Measurements from ENCODE around the gene GPR157.
"Not testable (repeated sequence)": the region's sequence is repeated elsewhere in the genome, so short reads cannot be mapped to it uniquely, and the experiment has no call there.

GPR157 gene

GRCh38 chr1:9101510-9102146, 27.3 kb downstream of the GPR157 start:
- Histone ChIP-seq H2AFZ (ENCODE audit: low read depth, low read length) (no peak overlapping the region), H3K4me1 (ENCODE audit: insufficient read depth, low read length) (no peaks in the 10 kb centered on the region), H3K4me3 (ENCODE audit: low read length) (no peak overlapping the region), H3K27me3 (ENCODE audit: insufficient read depth, low read length) (peaks cover 3% of the 10 kb centered on the region), H3K9me3 (ENCODE audit: low read length) (no peaks in the 10 kb centered on the region), H3K36me3 (ENCODE audit: insufficient read depth, low read length) (no peaks in the 10 kb centered on the region)

DNA sequence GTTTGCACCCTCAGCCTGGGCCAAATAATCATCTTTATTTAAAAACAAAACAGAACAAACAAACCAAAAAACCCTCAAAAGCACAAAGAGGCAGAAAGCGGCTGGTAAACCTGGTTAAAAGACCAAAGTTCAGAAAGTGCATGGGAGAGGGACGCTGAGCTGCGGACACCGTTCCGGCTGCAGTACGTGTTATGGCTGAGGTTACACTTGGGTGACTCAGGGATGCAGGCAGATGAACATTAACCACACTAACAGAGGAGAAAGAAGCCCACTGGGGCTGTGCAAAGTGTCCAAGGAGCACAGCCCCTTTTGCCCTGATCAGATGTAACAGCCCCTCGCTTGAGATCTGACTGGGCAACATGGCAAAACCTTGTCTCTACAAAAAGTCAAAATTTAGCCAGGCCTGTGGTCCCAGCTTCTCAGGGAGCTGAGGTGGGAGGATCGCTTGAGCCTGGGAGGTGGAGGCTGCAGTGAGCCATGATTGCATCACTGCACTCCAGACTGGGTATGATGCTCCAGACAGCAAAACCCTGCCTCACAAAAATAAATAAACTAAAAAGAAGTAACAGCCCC, 28.3 kb downstream of the GPR157 start:
- no peaks in the 10 kb centered on the region for H3K4me1 ChIP-seq (ENCODE audit: insufficient read depth, low read length)
- no peak overlapping the region for H2AFZ ChIP-seq (ENCODE audit: low read depth, low read length)
- no peak overlapping the region for H3K4me3 ChIP-seq (ENCODE audit: low read length)
- peaks cover 3% of the 10 kb centered on the region for H3K27me3 ChIP-seq (ENCODE audit: insufficient read depth, low read length)
- no peaks in the 10 kb centered on the region for H3K36me3 ChIP-seq (ENCODE audit: insufficient read depth, low read length)
- no peaks in the 10 kb centered on the region for H3K9me3 ChIP-seq (ENCODE audit: low read length)

GRCh38 chr1:9099555-9099954, 29.3 kb downstream of the GPR157 start:
- no peak overlapping the region for H3K4me3 ChIP-seq (ENCODE audit: low read length)

GRCh38 chr1:9097947-9098705, 30.8 kb downstream of the GPR157 start:
- Histone ChIP-seq H2AFZ (ENCODE audit: low read depth, low read length) (no peak overlapping the region), H3K4me1 (ENCODE audit: insufficient read depth, low read length) (no peaks in the 10 kb centered on the region), H3K9me3 (ENCODE audit: low read length) (no peaks in the 10 kb centered on the region), H3K36me3 (ENCODE audit: insufficient read depth, low read length) (no peaks in the 10 kb centered on the region), H3K4me3 (ENCODE audit: low read length) (no peak overlapping the region), H3K27me3 (ENCODE audit: insufficient read depth, low read length) (peaks cover 8% of the 10 kb centered on the region)

More at GRCh38 chr1:9099555-9099954, 29.3 kb downstream of the GPR157 start:
- no peak overlapping the region for H2AFZ ChIP-seq (ENCODE audit: low read depth, low read length)
- H3K27me3 ChIP-seq (ENCODE audit: insufficient read depth, low read length), result peaks cover 4% of the 10 kb centered on the region
- H3K9me3 ChIP-seq (ENCODE audit: low read length), result no peaks in the 10 kb centered on the region
- no peaks in the 10 kb centered on the region for H3K4me1 ChIP-seq (ENCODE audit: insufficient read depth, low read length)
- H3K36me3 ChIP-seq (ENCODE audit: insufficient read depth, low read length), result no peaks in the 10 kb centered on the region

GRCh38 chr1:9095818-9096217, 33.1 kb downstream of the GPR157 start:
- H3K27me3 ChIP-seq (ENCODE audit: insufficient read depth, low read length), result peaks cover 24% of the 10 kb centered on the region

DNA sequence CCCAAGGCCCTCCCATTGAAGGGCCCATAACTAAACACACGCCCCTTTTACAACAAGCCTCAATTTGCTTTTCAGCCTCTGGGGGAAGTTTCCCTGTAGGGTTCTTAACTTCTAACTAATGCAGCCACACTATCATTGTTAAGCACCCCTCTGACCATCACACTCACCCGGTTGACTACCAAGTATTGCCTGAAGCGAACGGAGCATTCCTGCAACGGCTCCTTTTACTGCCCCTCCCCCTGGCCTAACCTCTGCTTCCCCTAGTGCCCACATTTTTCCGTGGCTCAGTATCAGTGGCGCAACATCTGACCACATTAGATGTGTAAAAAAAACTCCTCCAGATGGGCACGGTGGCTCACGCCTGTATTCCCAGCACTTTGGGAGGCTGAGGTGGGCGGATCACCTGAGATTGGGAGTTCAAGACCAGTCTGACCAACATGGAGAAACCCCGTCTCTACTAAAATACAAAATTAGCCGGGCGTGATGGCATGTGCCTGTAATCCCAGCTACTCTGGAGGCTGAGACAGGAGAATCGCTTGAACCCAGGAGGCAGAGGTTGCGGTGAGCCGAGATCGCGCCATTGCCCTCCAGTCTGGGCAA, 34.8 kb downstream of the GPR157 start:
- H3K4me1 ChIP-seq (ENCODE audit: insufficient read depth, low read length); H3K36me3 ChIP-seq (ENCODE audit: insufficient read depth, low read length); H2AFZ ChIP-seq (ENCODE audit: low read depth, low read length); H3K9me3 ChIP-seq (ENCODE audit: low read length); H3K4me3 ChIP-seq (ENCODE audit: low read length): not testable (repeated sequence)
- peaks cover 34% of the 10 kb centered on the region for H3K27me3 ChIP-seq (ENCODE audit: insufficient read depth, low read length)

More at GRCh38 chr1:9095818-9096217, 33.1 kb downstream of the GPR157 start:
- H3K4me3 ChIP-seq (ENCODE audit: low read length), result no peak overlapping the region
- no peak overlapping the region for H2AFZ ChIP-seq (ENCODE audit: low read depth, low read length)
- H3K36me3 ChIP-seq (ENCODE audit: insufficient read depth, low read length), result no peaks in the 10 kb centered on the region
- H3K9me3 ChIP-seq (ENCODE audit: low read length), result no peaks in the 10 kb centered on the region
- H3K4me1 ChIP-seq (ENCODE audit: insufficient read depth, low read length), result no peaks in the 10 kb centered on the region

DNA sequence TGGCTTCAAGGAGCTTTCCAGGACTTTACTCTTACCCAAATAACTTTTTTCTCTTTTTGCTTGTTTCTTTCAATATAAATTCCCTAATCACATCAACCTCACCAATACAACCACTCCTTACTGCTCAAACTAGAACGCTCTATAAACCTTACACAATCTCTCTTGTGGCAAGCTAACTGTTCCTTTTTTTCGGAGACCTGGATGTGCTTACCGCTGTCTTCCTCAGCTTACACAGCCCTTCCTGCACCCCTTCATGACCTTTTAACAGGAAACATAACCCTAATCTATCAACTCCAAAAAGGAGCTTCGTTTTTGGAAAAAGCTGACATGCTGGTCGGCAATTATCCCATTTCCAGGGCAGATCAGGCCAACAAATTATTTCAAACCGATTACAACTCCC, 35.3 kb downstream of the GPR157 start:
- Histone ChIP-seq H3K4me3 (ENCODE audit: low read length) (no peak overlapping the region), H2AFZ (ENCODE audit: low read depth, low read length) (no peak overlapping the region)

GRCh38 chr1:9093091-9093490, 35.8 kb downstream of the GPR157 start:
- Histone ChIP-seq H3K27me3 (ENCODE audit: insufficient read depth, low read length) (peaks cover 34% of the 10 kb centered on the region), H3K4me3 (ENCODE audit: low read length) (no peak overlapping the region), H2AFZ (ENCODE audit: low read depth, low read length) (no peak overlapping the region), H3K4me1 (ENCODE audit: insufficient read depth, low read length) (no peaks in the 10 kb centered on the region), H3K36me3 (ENCODE audit: insufficient read depth, low read length) (no peaks in the 10 kb centered on the region), H3K9me3 (ENCODE audit: low read length) (no peaks in the 10 kb centered on the region)

More for the DNA sequence above, 35.3 kb downstream of the GPR157 start:
- Histone ChIP-seq H3K36me3 (ENCODE audit: insufficient read depth, low read length) (no peaks in the 10 kb centered on the region), H3K9me3 (ENCODE audit: low read length) (no peaks in the 10 kb centered on the region), H3K4me1 (ENCODE audit: insufficient read depth, low read length) (no peaks in the 10 kb centered on the region), H3K27me3 (ENCODE audit: insufficient read depth, low read length) (peaks cover 34% of the 10 kb centered on the region)

- H3K36me3 ChIP-seq (ENCODE audit: insufficient read depth, low read length), result no peaks in the 10 kb centered on the region
These were observed 40.1 kb downstream of the GPR157 start for GRCh38 chr1:9088807-9089206.

DNA sequence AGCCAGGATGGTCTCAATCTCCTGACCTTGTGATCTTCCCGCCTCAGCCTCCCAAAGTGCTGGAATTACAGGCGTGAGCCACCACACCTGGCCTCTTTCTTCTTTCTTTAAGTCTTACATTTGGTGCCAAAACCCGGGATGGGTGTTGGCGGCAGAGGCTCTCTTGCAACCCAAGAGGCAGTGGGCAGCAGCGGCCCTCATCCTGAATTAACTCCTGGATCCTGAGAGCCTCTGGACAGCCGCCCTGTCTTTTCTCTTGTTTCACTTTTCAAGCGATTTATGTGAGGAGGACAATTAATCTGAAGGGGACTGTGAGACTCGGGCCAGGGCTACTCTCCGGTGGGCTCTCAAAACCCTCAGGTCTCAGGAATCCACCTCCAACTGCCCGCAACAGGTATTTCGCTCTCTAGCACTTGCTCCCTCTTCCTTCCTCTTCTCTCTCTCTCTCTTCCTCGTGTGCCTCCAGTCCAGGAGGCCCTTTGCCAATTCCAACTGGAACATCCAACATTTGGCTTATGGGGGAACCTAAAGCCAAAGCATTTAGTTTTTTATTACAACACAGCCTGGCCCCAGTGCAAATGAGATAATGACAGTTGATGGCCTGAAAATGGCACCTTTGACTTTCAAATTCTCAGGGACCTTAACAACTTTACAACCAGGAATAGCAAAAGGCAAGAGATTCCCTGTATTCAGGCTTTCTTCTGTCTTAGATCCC, 41.3 kb downstream of the GPR157 start:
- H3K36me3 ChIP-seq (ENCODE audit: insufficient read depth, low read length), result no peaks in the 10 kb centered on the region

More at GRCh38 chr1:9088807-9089206, 40.1 kb downstream of the GPR157 start:
- Histone ChIP-seq H3K4me1 (ENCODE audit: insufficient read depth, low read length) (no peaks in the 10 kb centered on the region), H3K9me3 (ENCODE audit: low read length) (no peaks in the 10 kb centered on the region), H3K4me3 (ENCODE audit: low read length) (no peak overlapping the region), H3K27me3 (ENCODE audit: insufficient read depth, low read length) (peaks cover 35% of the 10 kb centered on the region), H2AFZ (ENCODE audit: low read depth, low read length) (no peak overlapping the region)

DNA sequence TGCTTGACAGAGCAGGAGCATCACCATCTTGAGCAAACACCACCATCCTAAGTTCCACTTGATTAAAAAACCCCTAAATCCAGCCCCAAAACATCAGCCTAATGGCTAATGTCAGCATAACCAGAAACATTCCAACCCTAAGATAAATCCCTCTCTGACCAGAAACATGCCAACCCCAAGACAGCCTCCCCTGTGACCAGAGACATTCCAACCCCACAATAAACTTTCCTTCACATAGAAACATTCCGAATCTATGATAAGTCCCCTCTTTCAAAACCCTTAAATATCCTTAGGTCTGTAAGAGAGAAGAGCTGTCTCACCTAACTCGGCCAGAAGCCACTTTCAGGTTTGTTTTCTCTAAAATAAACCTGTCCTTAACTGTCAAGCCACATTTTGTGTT, 42.1 kb downstream of the GPR157 start:
- Histone ChIP-seq H3K36me3 (ENCODE audit: insufficient read depth, low read length) (no peaks in the 10 kb centered on the region), H3K27me3 (ENCODE audit: insufficient read depth, low read length) (peaks cover 26% of the 10 kb centered on the region), H2AFZ (ENCODE audit: low read depth, low read length) (no peak overlapping the region), H3K9me3 (ENCODE audit: low read length) (no peaks in the 10 kb centered on the region), H3K4me1 (ENCODE audit: insufficient read depth, low read length) (no peaks in the 10 kb centered on the region), H3K4me3 (ENCODE audit: low read length) (no peak overlapping the region)

More for the DNA sequence above, 41.3 kb downstream of the GPR157 start:
- no peaks in the 10 kb centered on the region for H3K9me3 ChIP-seq (ENCODE audit: low read length)
- H3K27me3 ChIP-seq (ENCODE audit: insufficient read depth, low read length), result peaks cover 33% of the 10 kb centered on the region
- no peak overlapping the region for H3K4me3 ChIP-seq (ENCODE audit: low read length)
- no peak overlapping the region for H2AFZ ChIP-seq (ENCODE audit: low read depth, low read length)
- no peaks in the 10 kb centered on the region for H3K4me1 ChIP-seq (ENCODE audit: insufficient read depth, low read length)

DNA sequence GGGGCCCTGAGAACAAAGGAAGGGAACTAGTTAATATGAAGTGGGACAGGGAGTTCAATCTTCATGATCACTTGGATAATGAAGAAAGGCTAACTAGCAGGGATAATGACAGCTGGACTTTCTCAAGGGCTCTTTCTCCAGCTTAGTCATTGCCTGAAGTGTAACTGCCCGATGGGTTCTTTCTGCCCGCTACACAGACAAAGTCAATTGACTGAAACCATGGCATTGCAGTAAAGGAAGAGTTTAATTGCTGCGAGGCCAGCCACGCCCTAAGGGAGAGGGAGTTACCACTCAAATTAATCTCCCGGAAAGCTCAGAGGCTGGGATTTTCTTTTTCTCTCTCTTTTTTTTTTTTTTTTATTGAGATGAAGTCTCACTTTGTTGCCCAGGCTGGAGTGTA, 42.9 kb downstream of the GPR157 start:
- Histone ChIP-seq H3K9me3 (ENCODE audit: low read length) (no peaks in the 10 kb centered on the region), H3K36me3 (ENCODE audit: insufficient read depth, low read length) (no peaks in the 10 kb centered on the region), H2AFZ (ENCODE audit: low read depth, low read length) (no peak overlapping the region), H3K27me3 (ENCODE audit: insufficient read depth, low read length) (peaks cover 19% of the 10 kb centered on the region), H3K4me3 (ENCODE audit: low read length) (no peak overlapping the region), H3K4me1 (ENCODE audit: insufficient read depth, low read length) (no peaks in the 10 kb centered on the region)

Measured in neuron (in vitro differentiated cells).